Uterus (tissue), 2 donors: Measurements from ENCODE around the gene CYP2U1.

Experiments used
- CTCF ChIP-seq, 4 experiments: fragments of 200-600 bp in 2 of 4; fragments of 450-650 bp in 2 of 4; sonication (generic) in 2 of 4; IDR thresholded peaks; one replicate each; pipeline ENCODE4 v1.5.1; 2016 to 2019; ENCODE audit warnings: antibody characterized with exemption in 4 of 4, mild to moderate bottlenecking in 2 of 4, moderate library complexity in 1 of 4
- POLR2A ChIP-seq, 2 donors: fragments of 450-650 bp; IDR thresholded peaks; one replicate each; pipeline ENCODE4 v1.6.1; 2016; ENCODE audit warnings: antibody characterized with exemption in 2 of 2, mild to moderate bottlenecking in 1 of 2, moderate library complexity in 1 of 2

- no peak for TF ChIP-seq CTCF (IDR thresholded peaks at IDR 0.05)
- no peak for TF ChIP-seq POLR2A (IDR thresholded peaks at IDR 0.05)
Measured at GRCh38 chr4:107945809-107946208, 14.5 kb downstream of the CYP2U1 start.
